A673 (cell line): ENCODE measurements around the gene CPTP.

Experiments used
- CTCF ChIP-seq: fragments of 300-800, 200-600 bp; sonication (generic); conservative IDR thresholded peaks from 2 replicates; pipeline ENCODE4 v1.5.1; 2017; ENCODE audit warnings: low read depth, mild to moderate bottlenecking, antibody characterized with exemption, low read length, moderate library complexity, mixed read lengths
- EZH2 ChIP-seq: fragments of 200-600 bp; sonication (generic); IDR thresholded peaks from 2 replicates; pipeline ENCODE4 v1.6.1; 2017; ENCODE audit warnings: borderline replicate concordance, low read depth, mild to moderate bottlenecking, mixed read lengths, antibody characterized with exemption, low read length; ENCODE audit not compliant: poor library complexity, severe bottlenecking

- TF ChIP-seq CTCF = no peak
- no peak for TF ChIP-seq EZH2
Observed at GRCh38 chr1:1359664-1360468, 35.3 kb downstream of the CPTP start.
